ENCODE measurements around the gene LRFN5.

DNA sequence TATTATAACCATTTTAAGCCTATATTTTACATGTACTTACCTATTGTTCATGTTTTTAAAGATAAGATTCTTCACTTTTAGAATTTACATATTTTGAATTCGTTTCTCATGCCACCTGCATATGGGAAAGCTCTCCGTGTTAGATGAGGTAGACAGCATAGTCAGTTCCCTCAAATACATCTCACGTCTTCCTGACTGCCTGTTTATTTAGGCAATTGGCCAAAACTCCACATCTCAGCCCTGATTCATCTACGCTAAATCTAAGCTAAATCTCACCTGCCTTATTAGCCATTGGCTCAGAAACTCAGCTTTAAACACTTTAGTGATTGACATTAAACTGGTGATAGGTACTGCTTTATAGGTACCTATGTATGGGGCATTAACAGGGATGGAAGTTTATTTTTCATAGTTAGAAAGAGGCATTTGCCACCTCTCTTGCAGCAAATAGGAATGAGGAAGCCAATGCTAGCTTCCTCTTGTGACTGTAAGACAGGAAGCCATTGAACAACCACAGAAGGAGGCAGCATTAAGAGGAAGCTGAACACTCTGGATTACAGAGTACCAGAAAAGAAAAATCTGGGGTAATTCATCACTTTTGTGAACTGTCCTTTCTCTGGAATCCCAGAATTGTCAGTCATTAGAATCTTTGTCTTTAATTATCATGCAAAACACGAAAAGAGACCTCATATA, 111.9 kb downstream of the LRFN5 start:
- TF ChIP-seq EZH2 (IDR thresholded peaks at IDR 0.05; ENCODE audit: insufficient read depth, poor library complexity, severe bottlenecking): no peak
- TF ChIP-seq EZH2phosphoT487 (IDR thresholded peaks at IDR 0.05; ENCODE audit: insufficient read depth, low read depth): no peak
